H1 (cell line): Measurements from ENCODE around the gene TMEM271.

ENCODE experiments used
- CBX5 ChIP-seq: fragments of 300-800, 300-1000 bp; sonication (generic); IDR thresholded peaks from 2 replicates; pipeline ENCODE4 v1.7.1; 2016; ENCODE audit warnings: antibody characterized with exemption, low read length, low read depth
- EGR1 ChIP-seq: IDR thresholded peaks from 2 replicates; pipeline ENCODE4 v1.6.1; 2011; ENCODE audit warnings: low read depth, low read length, borderline replicate concordance
- EP300 ChIP-seq, 2 experiments: IDR thresholded peaks; 1 replicate in 1 of 2; 2 replicates in 1 of 2; pipeline ENCODE4 v1.6.1; 2011 to 2012; ENCODE audit warnings: low read depth in 2 of 2, low read length in 2 of 2, mild to moderate bottlenecking in 2 of 2, borderline replicate concordance in 1 of 2, inconsistent platforms in 1 of 2, moderate library complexity in 1 of 2
- EZH2 ChIP-seq: fragments of 200-600 bp; sonication (generic); IDR thresholded peaks from 2 replicates; pipeline ENCODE4 v1.7.1; 2012; ENCODE audit warnings: low read depth, mild to moderate bottlenecking, moderate library complexity, low read length, inconsistent platforms; ENCODE audit not compliant: severe bottlenecking
- HDAC6 ChIP-seq: IDR thresholded peaks from one replicate; pipeline ENCODE4 v1.7.1; 2012; ENCODE audit warnings: low read depth, mild to moderate bottlenecking, inconsistent platforms, low read length, moderate library complexity
- NRF1 ChIP-seq: IDR thresholded peaks from 2 replicates; pipeline ENCODE4 v1.6.1; 2011; ENCODE audit warnings: mild to moderate bottlenecking, low read depth, low read length, improper control_type of control experiment
- POLR2A ChIP-seq, 2 experiments: IDR thresholded peaks; 1 replicate in 1 of 2; 2 replicates in 1 of 2; pipeline ENCODE4 v1.6.1; 2011; ENCODE audit warnings: low read depth in 2 of 2, low read length in 2 of 2, mild to moderate bottlenecking in 2 of 2; ENCODE audit errors: control extremely low read depth in 1 of 2
- TAF1 ChIP-seq: IDR thresholded peaks from 2 replicates; pipeline ENCODE4 v1.6.1; 2011; ENCODE audit warnings: mild to moderate bottlenecking, low read depth, low read length
- TBP ChIP-seq: IDR thresholded peaks from 2 replicates; pipeline ENCODE4 v1.6.1; 2011; ENCODE audit warnings: low read depth, low read length, improper control_type of control experiment
- USF2 ChIP-seq: IDR thresholded peaks from 2 replicates; pipeline ENCODE4 v1.6.1; 2011; ENCODE audit warnings: low read length, improper control_type of control experiment
- TF ChIP-seq, protein P1 (sequence below): IDR thresholded peaks from 2 replicates; pipeline ENCODE4 v1.6.1; 2012; ENCODE audit warnings: inconsistent platforms
- TF ChIP-seq, protein P2 (sequence below), 3 experiments: IDR thresholded peaks; 1 replicate in 2 of 3; 2 replicates in 1 of 3; pipeline versions ENCODE4 v1.5.1 to v1.6.1; 2011; ENCODE audit warnings: low read length in 3 of 3, mild to moderate bottlenecking in 3 of 3, inconsistent platforms in 2 of 3, low read depth in 1 of 3, moderate library complexity in 1 of 3; ENCODE audit not compliant: insufficient read depth in 1 of 3; ENCODE audit errors: control extremely low read depth in 1 of 3
- TF ChIP-seq, protein P3 (sequence below): IDR thresholded peaks from 2 replicates; pipeline ENCODE4 v1.6.1; 2012; ENCODE audit warnings: low read length, inconsistent platforms
- TF ChIP-seq, protein P4 (sequence below): IDR thresholded peaks from 2 replicates; pipeline ENCODE4 v1.6.1; 2012; ENCODE audit warnings: inconsistent platforms

- TF ChIP-seq HDAC6, result no peak
- TF ChIP-seq TAF1, result no peak
- TF ChIP-seq, protein P1, sequence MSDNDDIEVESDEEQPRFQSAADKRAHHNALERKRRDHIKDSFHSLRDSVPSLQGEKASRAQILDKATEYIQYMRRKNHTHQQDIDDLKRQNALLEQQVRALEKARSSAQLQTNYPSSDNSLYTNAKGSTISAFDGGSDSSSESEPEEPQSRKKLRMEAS, result no peak
- TF ChIP-seq, protein P2, sequence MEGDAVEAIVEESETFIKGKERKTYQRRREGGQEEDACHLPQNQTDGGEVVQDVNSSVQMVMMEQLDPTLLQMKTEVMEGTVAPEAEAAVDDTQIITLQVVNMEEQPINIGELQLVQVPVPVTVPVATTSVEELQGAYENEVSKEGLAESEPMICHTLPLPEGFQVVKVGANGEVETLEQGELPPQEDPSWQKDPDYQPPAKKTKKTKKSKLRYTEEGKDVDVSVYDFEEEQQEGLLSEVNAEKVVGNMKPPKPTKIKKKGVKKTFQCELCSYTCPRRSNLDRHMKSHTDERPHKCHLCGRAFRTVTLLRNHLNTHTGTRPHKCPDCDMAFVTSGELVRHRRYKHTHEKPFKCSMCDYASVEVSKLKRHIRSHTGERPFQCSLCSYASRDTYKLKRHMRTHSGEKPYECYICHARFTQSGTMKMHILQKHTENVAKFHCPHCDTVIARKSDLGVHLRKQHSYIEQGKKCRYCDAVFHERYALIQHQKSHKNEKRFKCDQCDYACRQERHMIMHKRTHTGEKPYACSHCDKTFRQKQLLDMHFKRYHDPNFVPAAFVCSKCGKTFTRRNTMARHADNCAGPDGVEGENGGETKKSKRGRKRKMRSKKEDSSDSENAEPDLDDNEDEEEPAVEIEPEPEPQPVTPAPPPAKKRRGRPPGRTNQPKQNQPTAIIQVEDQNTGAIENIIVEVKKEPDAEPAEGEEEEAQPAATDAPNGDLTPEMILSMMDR (IDR thresholded peaks at IDR 0.05; ENCODE audit: control extremely low read depth in 1 of 3, insufficient read depth in 1 of 3, low read depth in 1 of 3, low read length in 3 of 3), result no peak
- no peak for TF ChIP-seq NRF1
- TF ChIP-seq, protein P3, sequence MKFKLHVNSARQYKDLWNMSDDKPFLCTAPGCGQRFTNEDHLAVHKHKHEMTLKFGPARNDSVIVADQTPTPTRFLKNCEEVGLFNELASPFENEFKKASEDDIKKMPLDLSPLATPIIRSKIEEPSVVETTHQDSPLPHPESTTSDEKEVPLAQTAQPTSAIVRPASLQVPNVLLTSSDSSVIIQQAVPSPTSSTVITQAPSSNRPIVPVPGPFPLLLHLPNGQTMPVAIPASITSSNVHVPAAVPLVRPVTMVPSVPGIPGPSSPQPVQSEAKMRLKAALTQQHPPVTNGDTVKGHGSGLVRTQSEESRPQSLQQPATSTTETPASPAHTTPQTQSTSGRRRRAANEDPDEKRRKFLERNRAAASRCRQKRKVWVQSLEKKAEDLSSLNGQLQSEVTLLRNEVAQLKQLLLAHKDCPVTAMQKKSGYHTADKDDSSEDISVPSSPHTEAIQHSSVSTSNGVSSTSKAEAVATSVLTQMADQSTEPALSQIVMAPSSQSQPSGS, result no peak
- no peak for TF ChIP-seq POLR2A (IDR thresholded peaks at IDR 0.05; ENCODE audit: control extremely low read depth in 1 of 2, low read depth in 2 of 2, low read length in 2 of 2)
- TF ChIP-seq EZH2, result no peak
- TF ChIP-seq USF2, result no peak
- no peak for TF ChIP-seq CBX5
- TF ChIP-seq TBP, result no peak
- no peak for TF ChIP-seq EGR1
- TF ChIP-seq, protein P4, sequence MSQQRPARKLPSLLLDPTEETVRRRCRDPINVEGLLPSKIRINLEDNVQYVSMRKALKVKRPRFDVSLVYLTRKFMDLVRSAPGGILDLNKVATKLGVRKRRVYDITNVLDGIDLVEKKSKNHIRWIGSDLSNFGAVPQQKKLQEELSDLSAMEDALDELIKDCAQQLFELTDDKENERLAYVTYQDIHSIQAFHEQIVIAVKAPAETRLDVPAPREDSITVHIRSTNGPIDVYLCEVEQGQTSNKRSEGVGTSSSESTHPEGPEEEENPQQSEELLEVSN, result no peak
- no peak for TF ChIP-seq EP300 (IDR thresholded peaks at IDR 0.05; ENCODE audit: borderline replicate concordance in 1 of 2, low read depth in 2 of 2, low read length in 2 of 2)
Observed at GRCh38 chr4:561426-561825, 14.7 kb downstream of the TMEM271 start.
